ENCODE data around the gene CST7. TPM values are rescaled to one million over a fixed set of nuclear protein-coding genes. Genes with fewer than 3 reads are reported as not detected.

CST7 gene
- total and polyA plus RNA-seq, 2 of the 13 experiments (the other 11 are each of a cell fraction or from before 2014, with no cell fraction given) = not detected

- H3K9ac ChIP-seq (ENCODE audit: insufficient read depth, low read depth, low read length) = no peak overlapping the region
- ChIA-PET POLR2A (no interaction called here), CTCF (ENCODE audit: low intra/inter-chr PET ratio, low total read pairs) (no interaction called here)
- H3K4me2 ChIP-seq (ENCODE audit: low read depth, low read length) = no peak overlapping the region
- no peak overlapping the region for H3K4me3 ChIP-seq (replicated peaks in 1 of 3; ENCODE audit: insufficient read depth in 1 of 3, low read depth in 2 of 3, low read length in 3 of 3)
- H4K20me1 ChIP-seq (ENCODE audit: insufficient read depth, low read length) = no peaks in the 10 kb centered on the region; the same call in 1 of the 2 replicates
- 0 out of 2 replicates have a peak, but pooled peaks cover 5% of the 10 kb centered on the region for H3K4me1 ChIP-seq (ENCODE audit: insufficient read depth, low read length)
- H3K79me2 ChIP-seq (ENCODE audit: insufficient read depth, low read length) = no peaks in the 10 kb centered on the region
- TF ChIP-seq ZNF629 (CRISPR knock-in tag; conservative IDR thresholded peaks at IDR 0.05) (peak; percentile 83), ZSCAN5A (CRISPR knock-in tag; IDR thresholded peaks at IDR 0.05; ENCODE audit: borderline replicate concordance) (no peak), ZNF768 (CRISPR knock-in tag; IDR thresholded peaks at IDR 0.05) (peak; percentile 21; the same call in 1 of the 2 replicates)
- no peaks in the 10 kb centered on the region for H3K36me3 ChIP-seq (replicated peaks in 1 of 2; ENCODE audit: control insufficient read depth in 1 of 2, insufficient read depth in 2 of 2, low read length in 2 of 2)
- H3K27ac ChIP-seq (ENCODE audit: extremely low read length, insufficient read depth, low read length) = no peak overlapping the region
- ATAC-seq (peak; percentile 12), FAIRE-seq (no peak), DNase-seq (ENCODE audit: low spot score) (no peak)
- no peak overlapping the region for H2AFZ ChIP-seq (ENCODE audit: low read length)
- no peaks in the 10 kb centered on the region for H3K9me3 ChIP-seq (ENCODE audit: low read length)
- in situ Hi-C loops (cut with HindIII; ENCODE audit: extremely low pct_ligation_motif_present, low pct_unique_long_range_greater_than_20kb) = no loop called here
- no TSS peak for BruUV-seq (replicated peaks)
- peaks cover 7 to 12% of the 10 kb centered on the region in 2 experiments for H3K27me3 ChIP-seq (ENCODE audit: control insufficient read depth in 1 of 2, insufficient read depth in 2 of 2, low read length in 2 of 2)
- intact Hi-C loops (cut with micrococcal nuclease; ENCODE audit: unreplicated experiment) = no loop called here
- 27% methylated on average over 16 of the region's 16 CpGs for WGBS (ENCODE audit: low lambda C conversion rate)
Measured at GRCh38 chr20:24950836-24951525, 1.9 kb downstream of the CST7 start.

GRCh38 chr20:24951536-24952083 lies 2.5 kb downstream of the CST7 start:
- H3K36me3 ChIP-seq (replicated peaks in 1 of 2; ENCODE audit: control insufficient read depth in 1 of 2, insufficient read depth in 2 of 2, low read length in 2 of 2) = no peaks in the 10 kb centered on the region; a peak in 1 of 5 replicates
- BruUV-seq (replicated peaks) = no TSS peak
- peaks cover 7 to 12% of the 10 kb centered on the region in 2 experiments for H3K27me3 ChIP-seq (ENCODE audit: control insufficient read depth in 1 of 2, insufficient read depth in 2 of 2, low read length in 2 of 2)
- no peaks in the 10 kb centered on the region for H3K9me3 ChIP-seq (ENCODE audit: low read length)
- H4K20me1 ChIP-seq (ENCODE audit: insufficient read depth, low read length) = no peaks in the 10 kb centered on the region; the same call in 1 of the 2 replicates
- H3K4me1 ChIP-seq (ENCODE audit: insufficient read depth, low read length) = 0 out of 2 replicates have a peak, but pooled peaks cover 5% of the 10 kb centered on the region
- intact Hi-C loops (cut with micrococcal nuclease; ENCODE audit: unreplicated experiment) = no loop called here
- no peak for TF ChIP-seq MAFF (IDR thresholded peaks at IDR 0.05; ENCODE audit: low read depth, low read length)
- TF ChIP-seq NFKB2 (CRISPR knock-in tag; IDR thresholded peaks at IDR 0.05; ENCODE audit: borderline replicate concordance) = 0 out of 2 replicates have a peak, but pooled peaks have one; percentile 45
- peak; percentile 41; the same call in 1 of the 2 replicates for TF ChIP-seq ZNF326 (CRISPR knock-in tag; IDR thresholded peaks at IDR 0.05; ENCODE audit: borderline replicate concordance)
- in situ Hi-C loops (cut with HindIII; ENCODE audit: extremely low pct_ligation_motif_present, low pct_unique_long_range_greater_than_20kb) = no loop called here
- H3K79me2 ChIP-seq (ENCODE audit: insufficient read depth, low read length) = no peaks in the 10 kb centered on the region
- no peak overlapping the region for H3K4me2 ChIP-seq (ENCODE audit: low read depth, low read length)
- H3K4me3 ChIP-seq (replicated peaks in 1 of 3; ENCODE audit: insufficient read depth in 1 of 3, low read depth in 2 of 3, low read length in 3 of 3) = no peak overlapping the region
- H3K9ac ChIP-seq (ENCODE audit: insufficient read depth, low read depth, low read length) = no peak overlapping the region
- H3K27ac ChIP-seq (ENCODE audit: extremely low read length, insufficient read depth, low read length) = no peak overlapping the region
- no peak overlapping the region for H2AFZ ChIP-seq (ENCODE audit: low read length)
- CTCF ChIA-PET (ENCODE audit: low intra/inter-chr PET ratio, low total read pairs) = no interaction called here
- ATAC-seq (peak; percentile 7), FAIRE-seq (no peak), DNase-seq (ENCODE audit: low spot score) (no peak)
- POLR2A ChIA-PET = no interaction called here
- WGBS (ENCODE audit: low lambda C conversion rate) = 47% methylated on average over 11 of the region's 11 CpGs

Measured in HepG2 (cell line).